ENCODE measurements around the gene LRRC17.

- TF ChIP-seq, protein P1, sequence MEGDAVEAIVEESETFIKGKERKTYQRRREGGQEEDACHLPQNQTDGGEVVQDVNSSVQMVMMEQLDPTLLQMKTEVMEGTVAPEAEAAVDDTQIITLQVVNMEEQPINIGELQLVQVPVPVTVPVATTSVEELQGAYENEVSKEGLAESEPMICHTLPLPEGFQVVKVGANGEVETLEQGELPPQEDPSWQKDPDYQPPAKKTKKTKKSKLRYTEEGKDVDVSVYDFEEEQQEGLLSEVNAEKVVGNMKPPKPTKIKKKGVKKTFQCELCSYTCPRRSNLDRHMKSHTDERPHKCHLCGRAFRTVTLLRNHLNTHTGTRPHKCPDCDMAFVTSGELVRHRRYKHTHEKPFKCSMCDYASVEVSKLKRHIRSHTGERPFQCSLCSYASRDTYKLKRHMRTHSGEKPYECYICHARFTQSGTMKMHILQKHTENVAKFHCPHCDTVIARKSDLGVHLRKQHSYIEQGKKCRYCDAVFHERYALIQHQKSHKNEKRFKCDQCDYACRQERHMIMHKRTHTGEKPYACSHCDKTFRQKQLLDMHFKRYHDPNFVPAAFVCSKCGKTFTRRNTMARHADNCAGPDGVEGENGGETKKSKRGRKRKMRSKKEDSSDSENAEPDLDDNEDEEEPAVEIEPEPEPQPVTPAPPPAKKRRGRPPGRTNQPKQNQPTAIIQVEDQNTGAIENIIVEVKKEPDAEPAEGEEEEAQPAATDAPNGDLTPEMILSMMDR (IDR thresholded peaks at IDR 0.05; ENCODE audit: low read depth, low read length, missing input control), result no peak
- TF ChIP-seq, protein P2, sequence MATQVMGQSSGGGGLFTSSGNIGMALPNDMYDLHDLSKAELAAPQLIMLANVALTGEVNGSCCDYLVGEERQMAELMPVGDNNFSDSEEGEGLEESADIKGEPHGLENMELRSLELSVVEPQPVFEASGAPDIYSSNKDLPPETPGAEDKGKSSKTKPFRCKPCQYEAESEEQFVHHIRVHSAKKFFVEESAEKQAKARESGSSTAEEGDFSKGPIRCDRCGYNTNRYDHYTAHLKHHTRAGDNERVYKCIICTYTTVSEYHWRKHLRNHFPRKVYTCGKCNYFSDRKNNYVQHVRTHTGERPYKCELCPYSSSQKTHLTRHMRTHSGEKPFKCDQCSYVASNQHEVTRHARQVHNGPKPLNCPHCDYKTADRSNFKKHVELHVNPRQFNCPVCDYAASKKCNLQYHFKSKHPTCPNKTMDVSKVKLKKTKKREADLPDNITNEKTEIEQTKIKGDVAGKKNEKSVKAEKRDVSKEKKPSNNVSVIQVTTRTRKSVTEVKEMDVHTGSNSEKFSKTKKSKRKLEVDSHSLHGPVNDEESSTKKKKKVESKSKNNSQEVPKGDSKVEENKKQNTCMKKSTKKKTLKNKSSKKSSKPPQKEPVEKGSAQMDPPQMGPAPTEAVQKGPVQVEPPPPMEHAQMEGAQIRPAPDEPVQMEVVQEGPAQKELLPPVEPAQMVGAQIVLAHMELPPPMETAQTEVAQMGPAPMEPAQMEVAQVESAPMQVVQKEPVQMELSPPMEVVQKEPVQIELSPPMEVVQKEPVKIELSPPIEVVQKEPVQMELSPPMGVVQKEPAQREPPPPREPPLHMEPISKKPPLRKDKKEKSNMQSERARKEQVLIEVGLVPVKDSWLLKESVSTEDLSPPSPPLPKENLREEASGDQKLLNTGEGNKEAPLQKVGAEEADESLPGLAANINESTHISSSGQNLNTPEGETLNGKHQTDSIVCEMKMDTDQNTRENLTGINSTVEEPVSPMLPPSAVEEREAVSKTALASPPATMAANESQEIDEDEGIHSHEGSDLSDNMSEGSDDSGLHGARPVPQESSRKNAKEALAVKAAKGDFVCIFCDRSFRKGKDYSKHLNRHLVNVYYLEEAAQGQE (IDR thresholded peaks at IDR 0.05), result no peak
- TF ChIP-seq SP1 (IDR thresholded peaks at IDR 0.05) (no peak), TAF1 (conservative IDR thresholded peaks at IDR 0.05) (no peak), RAD21 (IDR thresholded peaks at IDR 0.05) (no peak)
Measured at GRCh38 chr7:102981451-102981850, 68.7 kb downstream of the LRRC17 start.
